Activated gamma-delta T cell treated with anti-CD3 and anti-CD28 coated beads, Interleukin-2, amount 50 U/mL, for 16 hours (primary cell): Measurements from ENCODE around the gene MICA.
"Not testable (repeated sequence)": the region's sequence is repeated elsewhere in the genome, so short reads cannot be mapped to it uniquely, and the experiment has no call there.

ENCODE experiments used
- DNase-seq: peaks from one replicate; pipeline ENCODE4 v3.0.0-alpha.2; 2020; ENCODE audit warnings: low read depth

Gene MICA

DNA sequence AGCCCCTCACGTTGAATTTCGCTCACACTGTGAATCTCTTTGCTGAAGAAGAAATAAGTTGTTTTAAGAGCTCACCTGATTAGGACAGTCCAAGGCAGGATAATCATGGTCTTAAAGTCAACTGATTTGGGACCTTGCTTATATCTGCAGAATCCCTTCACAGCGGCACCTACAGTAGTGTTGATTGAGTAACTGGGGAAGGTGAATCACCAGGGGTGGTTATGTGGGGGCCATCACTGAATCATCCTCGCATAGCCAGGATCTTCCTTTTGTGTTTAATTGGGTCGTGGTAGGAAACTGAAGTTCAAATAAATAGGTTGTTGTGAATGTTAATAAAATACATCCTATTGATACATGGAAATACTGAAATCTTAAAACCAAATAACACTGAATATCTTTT, 20.2 kb upstream of the MICA start:
- DNase-seq = no peak

DNA sequence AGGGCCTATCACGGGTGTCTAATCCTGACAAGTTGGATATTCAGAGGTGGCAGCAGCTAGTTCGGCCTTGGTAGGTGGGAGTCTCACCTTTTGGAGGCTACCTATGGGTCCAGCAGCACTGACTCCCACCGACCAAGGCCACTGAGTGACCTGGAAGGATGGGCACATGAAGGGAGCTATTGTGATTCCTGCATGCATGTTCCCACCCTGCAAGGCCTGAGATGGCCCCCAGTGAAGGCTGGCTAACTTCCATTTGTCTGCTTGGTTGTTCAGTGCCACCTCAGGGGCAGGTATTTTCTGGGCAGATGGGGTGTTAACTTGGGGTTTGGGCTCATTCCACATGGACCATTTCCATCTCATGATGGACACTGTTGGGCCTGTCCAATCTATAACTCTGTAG, 18.4 kb upstream of the MICA start:
- no peak for DNase-seq

DNA sequence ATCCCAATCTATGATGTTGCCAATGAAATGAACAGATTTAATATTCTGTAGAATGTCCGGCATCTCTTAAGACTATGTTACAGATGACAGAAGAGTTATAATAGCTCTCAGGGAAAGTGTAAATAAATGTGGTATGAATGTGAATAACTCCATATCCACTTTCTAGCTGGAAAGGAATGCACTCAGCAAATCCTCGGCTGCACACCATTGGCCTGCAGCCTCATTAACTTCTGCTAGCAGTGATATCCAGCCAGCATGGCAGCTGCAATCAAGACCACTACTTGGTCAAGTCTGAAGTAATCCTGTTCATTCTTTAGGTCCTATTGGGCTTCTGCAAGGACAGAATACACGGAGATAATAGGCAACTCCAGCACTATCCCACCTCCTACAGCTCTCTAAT, 17.3 kb upstream of the MICA start:
- DNase-seq = no peak

DNA sequence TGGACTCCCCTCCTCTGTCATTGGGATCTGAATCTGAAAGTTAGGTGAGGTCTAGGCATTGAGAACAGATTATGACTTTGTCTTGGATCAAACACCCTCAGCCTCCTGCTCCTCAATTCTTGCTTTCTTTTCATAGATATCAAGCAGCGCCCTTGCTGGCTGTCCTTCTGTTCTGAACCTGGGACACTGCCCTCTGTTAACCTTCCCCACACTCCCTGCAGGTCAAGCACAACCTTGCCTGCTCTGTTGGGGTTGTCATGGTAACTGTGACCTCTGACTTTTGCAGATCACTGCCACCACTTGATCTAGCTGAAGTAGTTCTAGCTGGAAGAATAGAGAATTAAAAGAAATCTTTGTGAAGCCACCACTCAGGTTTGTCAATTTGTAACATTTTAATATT, 16.4 kb upstream of the MICA start:
- DNase-seq = no peak

DNA sequence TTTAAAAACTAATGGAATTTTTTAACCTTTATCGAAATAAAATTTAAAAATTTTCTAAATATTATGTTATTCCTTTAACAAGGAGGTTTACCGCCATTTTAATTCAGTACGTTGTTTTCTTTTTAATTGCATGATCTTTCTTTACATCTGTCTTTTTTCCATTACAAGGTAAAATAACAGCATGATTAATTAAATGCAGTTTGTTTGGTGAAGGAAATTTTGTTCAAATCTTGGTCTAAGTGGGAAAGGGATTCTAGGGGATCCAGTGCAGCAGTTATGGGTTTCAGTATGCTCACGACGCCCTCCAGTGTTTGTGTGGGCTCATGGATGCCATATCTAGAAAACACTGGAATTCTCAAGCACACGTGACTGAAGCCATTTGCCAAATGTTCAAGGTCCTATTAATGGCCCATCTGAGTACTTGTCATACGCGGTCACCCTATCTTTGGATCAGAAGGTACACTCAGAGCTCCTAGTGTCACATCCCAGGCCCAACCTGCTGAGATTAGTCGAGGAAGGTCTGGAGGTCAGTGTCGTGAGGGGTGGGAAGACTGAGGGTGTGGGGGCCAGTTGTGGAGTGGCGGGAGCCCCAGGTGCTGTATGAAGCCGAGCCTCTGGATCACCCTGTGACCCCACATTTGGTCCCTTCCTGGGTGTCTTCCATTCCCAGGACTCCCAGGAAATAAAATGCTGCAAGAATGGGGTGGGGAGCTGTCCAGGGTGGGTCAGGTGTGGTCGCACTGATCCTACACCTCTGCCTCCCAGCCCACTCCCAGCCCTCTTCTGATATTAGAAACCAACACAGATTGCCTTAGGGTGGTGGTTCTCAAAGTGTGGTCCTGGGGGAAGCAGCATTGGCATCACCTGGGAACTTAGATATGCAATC, 14.2 kb upstream of the MICA start:
- not testable (repeated sequence) for DNase-seq

DNA sequence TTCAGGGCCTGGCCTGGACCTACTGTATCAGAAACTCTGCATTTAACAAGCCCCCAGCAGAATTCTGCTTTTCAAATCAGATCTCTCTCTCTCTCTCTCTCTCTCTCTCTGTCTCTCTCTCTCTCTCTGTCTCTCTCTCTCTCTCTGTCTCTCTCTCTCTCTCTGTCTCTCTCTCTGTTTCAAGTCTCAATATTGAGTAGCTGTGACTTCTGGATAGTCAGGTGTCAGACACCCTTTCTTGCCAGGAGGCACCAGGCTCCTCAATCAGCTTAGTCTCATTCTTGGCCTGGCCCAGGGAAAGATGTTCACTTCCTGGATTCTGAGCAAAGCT, 13.6 kb upstream of the MICA start:
- DNase-seq = not testable (repeated sequence)

DNA sequence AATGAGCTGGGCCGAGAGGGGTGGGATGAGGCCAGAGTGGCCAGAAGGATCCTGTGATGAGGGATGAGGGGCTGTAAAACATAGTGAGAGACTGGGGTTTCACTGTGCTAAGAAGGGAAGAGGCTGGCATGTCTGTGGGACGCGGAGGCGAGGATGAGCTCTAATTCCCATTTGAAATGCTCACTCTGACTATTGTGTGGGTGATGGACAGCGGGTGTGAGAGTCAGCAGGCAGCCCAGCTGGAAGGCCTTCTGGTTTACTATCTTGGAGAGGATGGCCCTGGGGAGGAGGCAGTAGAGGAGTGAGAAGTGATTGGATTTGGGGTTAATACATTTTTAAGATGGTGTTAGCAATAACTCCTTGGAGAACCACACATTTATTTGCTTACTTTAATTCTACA, 9.5 kb upstream of the MICA start:
- no peak for DNase-seq

DNA sequence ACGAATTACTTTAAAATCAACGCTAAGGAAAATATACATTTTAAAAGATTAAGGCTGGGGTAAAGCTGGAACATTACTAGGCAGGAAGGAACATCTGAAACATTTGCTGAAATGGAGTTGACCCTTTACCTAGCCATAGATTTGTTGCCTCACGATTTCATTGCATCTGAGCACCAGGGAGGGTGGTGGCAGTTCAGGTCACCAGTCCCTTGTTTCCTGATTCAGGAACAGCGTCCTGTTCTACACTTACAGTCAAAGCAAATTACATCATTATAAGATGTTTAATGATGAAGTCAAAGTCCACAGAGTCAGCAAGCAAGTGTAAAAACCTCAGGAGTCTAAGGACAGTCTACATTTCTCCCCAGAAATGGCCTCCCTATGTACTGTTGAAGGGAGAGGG, 9.0 kb upstream of the MICA start:
- DNase-seq = no peak

DNA sequence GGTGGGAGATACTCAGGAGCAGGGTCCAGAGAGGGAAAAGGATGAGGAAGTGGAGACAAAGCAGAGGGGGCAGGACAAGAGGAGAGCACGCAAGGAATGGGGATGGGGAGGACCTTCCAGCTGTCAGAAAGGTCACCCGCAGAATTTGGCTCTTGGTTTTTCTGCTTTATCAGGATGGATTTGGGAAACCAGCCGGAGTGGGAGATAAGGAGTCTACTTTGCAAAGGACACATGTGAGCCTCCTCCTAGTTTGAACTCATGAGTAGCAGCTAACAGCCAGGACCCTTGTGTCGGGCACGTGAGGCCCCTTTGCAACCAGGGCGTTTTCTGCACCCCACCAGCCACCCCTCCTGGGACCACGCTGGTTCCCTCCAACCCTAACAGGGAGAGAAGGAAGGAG, 7.6 kb upstream of the MICA start:
- no peak for DNase-seq

DNA sequence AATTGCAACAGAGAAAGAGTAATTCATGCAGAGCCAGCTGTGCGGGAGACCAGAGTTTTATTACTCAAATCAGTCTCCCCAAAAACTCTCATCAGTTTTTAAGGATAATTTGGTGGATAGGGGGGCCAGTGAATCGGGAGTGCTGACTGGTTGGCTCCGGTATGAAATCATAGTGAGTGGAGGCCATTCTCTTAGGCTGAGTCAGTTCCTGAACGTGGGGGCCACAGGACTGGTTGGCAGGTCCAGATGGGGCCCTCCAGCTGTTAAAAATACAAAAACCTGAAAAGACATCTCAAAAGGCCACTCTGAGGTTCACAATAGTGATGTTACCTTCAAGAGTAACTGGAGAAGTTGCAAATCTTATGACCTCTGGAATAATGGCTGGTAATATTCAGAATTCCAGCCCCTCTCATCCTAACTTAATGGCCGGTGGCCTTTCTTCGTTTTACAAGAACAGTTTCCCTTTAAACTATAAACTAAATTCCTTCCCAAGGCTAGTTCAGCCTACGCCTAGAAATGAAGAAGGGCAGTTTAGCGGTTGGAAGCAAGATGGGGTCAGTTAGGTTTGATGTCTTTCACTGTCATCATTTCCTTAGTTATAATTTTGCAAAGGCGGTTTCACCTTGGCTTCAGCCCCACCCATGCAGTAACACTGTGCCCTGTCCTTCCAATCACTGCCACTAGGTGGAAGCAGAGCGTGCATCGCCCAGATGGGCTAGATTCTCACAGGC, 6.8 kb upstream of the MICA start:
- DNase-seq = peak; percentile 81

DNA sequence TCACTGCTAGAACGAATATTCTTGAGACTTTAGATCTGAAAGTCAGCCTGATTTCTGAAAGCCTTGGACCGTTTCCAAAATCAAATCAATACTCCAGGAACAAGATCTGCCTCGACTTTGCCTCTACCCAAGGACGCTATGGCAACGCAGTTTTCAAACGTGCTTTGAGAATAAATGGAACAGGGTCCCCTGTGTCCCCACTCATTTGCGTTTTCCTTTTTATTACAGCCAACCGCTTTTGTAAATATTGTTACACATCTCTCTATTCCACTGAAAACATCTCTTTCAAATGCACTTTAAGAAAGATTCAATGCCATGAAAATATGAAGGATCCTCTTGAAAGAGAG, 6.3 kb upstream of the MICA start:
- DNase-seq = not testable (repeated sequence)

DNA sequence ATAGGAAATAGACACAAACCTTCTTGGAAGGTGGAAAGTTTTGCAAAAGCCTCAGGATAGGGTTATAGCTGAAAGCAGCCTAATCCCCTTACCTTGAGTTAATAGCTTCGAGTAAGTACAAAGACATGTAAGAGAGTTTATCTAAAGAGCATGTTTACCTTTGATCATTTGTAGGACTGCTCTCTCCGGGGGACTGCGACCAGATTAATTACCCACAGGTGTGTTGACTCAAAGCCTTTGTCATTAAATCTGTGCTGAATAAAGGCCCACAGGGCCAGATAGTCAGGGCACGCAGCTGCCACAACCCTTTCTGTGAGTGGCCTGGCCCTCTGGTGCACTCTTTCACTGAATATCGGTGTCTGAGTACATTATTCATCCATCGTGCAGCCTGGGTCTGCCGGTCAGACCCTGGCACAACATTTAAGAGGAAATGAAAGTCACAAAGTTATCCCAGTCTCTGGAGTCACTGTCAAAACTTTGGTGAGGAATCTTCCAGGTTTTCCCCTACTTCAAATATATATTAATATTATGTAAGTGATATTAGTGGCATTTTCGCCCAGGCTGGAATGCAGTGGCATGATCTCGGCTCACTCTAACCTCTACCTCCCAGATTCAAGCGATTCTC, 5.4 kb upstream of the MICA start:
- DNase-seq = no peak

DNA sequence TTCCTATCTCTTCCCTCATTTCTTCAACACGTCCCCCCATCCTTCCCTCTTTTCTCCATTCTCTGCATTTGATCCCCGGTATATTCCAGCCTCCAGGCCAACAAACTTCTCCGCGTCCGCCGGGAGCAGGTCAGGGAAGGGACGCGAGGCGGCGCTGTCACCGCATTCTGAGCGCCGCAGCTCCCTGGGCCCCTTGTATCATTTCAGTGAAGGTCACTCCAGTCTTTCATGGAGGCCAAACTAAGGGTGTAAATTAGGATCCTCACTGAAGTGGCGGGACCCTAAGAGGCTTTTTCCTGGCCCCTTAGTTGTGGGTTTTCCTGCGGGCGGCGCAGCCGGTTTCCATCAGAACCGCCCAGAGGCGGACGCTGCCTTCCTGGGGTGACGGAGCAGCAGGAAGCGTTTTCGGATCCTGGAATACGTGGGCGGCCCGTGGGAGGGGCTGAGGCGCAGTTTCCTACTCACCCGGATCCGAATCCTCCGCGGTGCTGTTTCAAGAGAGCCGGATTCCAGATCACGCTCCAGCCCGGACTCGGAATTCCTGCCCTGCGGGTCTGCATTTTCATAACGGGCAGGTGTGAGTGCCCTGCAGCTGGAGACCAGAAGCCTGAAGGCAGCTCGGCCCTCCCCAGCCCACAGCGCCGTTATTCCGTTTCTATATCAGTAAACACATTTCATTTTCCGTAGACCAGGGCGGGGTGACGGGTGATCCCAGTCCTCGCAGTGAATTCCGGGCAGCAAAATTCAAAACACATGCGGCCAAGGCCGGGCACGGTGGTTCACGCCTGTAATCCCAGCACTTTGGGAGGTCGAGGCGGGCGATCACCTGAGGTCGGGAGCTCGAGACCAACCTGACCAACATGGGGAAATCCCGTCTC, 3.6 kb upstream of the MICA start:
- peak; percentile 19 for DNase-seq

DNA sequence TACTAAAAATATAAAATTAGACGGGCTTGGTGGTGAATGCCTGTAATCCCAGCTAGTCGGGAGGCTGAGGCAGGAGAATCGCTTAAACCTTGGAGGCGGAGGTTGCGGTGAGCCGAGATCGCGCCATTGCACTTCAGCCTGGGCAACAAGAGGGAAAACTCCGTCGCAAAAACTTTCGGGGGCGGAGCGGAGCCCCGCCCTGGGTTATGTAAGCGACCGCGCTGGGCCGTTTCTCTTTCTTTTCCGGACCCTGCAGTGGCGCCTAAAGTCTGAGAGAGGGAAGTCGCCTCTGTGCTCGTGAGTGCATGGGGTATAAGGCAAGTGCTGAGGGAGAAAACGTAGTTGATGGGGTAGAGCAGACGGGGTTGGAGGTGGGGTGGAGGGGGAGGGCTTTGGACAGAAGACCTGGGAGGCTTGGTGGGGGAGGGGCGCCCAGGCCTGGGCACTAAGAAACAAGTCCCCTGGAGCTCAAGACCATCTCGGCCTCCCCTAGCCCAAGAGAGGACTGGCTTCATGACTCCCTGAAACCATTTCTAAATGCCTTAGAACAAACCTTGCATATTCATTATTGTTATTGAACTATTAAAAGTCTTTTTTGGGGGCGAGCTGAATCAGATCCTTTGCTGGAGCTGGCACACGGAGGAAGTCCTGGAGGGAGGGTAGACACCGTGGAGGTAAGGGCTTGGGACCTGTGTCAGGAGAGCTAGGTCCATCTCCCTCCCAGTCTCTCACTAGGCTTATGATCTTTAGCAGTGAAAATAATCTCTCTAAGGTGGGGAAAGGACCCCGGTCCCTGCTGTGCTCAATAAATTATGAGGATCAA, 2.7 kb upstream of the MICA start:
- DNase-seq = peak; percentile 59

DNA sequence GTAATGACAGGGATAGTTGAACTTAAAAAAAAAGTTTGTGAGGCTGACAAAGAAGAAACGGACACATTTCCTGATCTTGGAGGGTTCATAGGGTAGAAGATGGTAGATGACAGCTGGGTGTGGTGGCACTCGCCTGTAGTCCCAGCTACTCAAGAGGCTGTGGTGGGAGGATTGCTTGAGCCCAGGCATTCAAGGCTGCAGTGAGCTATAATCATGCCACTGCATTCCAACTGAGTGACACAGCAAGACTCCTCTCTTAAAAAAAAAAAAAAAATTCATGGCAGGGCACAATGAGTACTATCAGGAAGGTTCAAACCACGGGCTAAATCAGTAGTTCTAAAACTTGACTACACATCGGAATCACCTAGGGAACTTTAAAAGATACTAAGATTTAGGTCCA, 2.0 kb upstream of the MICA start:
- DNase-seq = no peak

DNA sequence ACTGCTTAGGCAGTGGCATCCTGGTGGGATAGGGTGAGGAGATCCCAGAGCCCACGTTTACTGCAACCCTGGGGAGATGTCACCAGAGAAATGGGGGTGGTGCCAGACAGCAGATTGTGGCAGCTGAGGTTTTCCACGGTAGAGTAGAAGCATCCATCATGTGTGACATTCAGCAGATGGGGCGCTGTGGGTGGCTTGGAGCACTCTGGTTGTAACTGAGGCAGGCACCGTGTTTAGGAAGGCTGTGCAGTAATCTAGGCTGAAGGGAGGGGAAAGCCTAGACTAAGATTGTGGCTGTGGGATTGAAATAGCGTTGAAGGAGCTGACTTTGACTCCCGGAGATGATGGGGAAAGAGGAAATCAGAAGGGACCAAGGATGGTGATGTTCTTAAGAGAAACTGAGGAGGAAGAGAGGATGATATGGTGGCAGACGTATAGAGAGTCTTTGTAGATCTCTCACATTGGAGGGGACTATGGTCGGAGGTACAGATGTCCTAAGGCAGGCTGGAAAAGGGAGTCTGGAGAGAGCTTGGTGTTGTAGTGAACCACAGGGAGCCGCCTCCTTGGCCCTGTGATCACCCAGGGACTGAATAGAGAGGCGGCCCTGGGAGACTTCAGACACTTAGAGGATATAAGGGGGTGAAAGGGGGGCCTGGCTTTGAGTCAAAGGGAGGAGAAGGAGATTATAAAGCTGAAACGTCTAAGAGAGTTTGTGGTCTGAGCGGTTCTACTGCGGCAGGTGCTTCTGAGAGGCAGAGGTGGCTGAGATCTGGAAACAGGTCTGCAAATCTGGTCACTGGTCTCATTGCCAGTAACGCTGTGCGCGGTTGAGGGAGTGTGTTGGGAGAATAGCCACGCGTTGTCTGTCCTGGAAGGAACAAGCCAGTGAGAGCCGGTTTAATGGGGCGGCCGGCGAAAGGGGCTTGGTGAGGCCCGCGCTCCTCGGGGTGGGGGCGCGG, 792 bp upstream of the MICA start:
- DNase-seq = no peak

DNA sequence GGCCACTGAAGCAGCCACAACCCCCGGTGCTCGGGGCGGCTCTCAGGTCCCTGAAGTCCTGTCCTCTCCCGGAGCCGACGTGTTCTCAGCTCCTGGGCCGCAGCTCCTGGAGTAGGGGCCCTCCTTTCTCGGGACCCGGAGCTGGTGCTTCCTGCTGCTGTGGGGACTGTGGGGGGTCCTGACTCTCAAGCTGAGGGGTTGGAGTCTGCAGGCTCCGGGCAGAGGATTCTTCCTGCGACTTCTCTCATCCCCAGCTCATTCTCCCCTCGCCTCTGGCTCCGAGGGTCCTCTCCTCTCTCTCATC, 618 bp downstream of the MICA start:
- not testable (repeated sequence) for DNase-seq

DNA sequence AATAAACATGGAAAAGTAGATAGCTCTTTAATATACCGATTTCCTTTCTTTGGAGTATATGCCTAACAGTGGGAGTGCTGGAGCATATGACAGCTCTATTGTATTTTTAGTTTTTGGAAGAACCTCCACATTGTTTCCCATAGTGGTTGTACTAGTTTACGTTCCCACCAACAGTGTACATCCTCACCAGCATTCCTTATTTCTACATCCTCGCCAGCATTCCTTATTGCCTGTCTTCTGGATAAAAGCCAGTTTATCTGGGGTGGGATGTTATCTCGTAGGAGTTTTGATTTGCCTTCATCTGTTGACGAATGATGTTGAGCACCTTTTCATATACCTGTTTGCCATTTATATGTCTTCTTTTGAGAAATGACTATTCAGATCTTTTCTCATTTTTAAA, 2.6 kb downstream of the MICA start:
- no peak for DNase-seq

DNA sequence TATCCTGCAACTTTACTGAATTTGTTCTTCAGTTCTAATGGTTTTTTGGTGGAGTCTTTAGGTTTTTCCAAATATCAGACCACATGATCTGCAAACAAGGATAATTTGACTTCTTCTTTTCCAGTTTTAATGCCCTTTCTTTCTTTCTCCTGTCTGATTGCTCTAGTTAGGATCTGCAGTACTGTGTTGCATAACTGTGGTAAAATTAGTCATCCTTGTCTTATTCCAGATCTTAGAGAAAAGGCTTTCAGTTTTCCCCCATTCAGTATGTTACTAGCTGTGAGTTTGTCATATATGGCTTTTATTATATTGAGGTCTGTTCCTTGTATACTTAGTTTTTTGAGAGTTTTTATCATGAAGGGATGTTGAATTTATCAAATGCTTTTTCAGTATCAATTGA, 4.3 kb downstream of the MICA start:
- no peak for DNase-seq

DNA sequence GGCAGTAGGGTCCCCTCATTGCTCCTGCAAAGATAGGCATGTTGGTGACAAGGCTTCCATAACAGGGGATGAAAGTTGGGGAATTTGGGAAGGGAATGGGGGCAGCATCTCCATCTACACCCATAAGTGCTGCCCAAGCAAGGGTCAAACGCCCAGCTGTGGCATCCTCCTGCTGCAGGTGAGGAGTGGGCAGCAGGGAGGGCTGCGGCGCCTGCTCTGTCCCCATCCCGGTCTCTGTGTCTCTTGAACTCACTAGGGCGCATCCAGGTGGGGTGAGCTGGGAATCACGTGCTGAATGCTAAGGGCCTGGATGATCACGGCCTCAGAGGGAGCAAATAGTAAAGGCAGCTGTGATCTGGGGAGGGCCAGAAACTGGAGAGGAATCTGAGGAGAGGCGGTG, 9.1 kb downstream of the MICA start:
- DNase-seq = no peak
